Measurements from ENCODE around the gene TBC1D20.
"Not testable (repeated sequence)": the region's sequence is repeated elsewhere in the genome, so short reads cannot be mapped to it uniquely, and the experiment has no call there.

The TBC1D20 gene

DNA sequence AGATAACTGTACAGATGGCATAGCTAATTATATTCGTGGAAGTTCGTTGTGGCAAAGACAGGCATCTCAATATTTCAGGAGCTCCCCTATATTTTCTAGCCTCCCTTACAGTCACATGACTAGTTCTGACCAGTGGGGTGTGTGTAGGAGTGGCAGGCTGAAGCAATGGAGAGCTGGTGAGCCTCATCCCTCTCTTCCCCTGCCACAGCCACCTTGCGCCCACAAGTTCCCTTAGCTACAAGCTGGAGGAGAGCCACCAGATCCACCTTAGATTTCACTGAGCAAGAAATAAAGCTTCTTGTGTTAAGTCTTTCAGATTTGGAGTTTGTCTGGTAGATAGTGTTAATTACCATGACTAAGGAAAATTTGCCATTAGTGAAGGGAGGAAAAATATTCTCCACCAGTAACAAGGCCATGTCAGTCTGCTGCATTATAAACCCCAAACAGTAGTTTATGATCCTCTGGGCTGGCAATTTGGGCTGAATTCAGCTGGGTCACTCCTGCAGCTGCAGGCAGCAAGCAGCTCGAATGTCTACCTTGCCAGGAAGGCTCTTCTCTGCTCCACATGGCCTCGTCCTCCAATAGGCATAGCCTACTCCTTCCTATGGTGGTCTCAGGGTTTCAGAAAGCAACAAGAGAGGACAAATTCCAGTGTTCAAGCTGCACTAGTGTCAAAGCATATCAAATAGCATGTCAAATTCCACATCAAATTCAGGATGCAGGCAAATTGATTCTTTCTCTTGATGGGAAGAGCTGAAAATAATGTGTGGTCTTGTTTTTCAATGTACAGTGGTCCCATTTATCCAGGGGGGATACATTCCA lies 61.7 kb downstream of the TBC1D20 start:
- H3K27me3 Mint-ChIP-seq (ENCODE audit: low read depth), result no peaks in the 10 kb centered on the region
- no peak overlapping the region for H3K4me3 Mint-ChIP-seq
- H3K4me1 Mint-ChIP-seq (ENCODE audit: low read depth), result peaks cover 28% of the 10 kb centered on the region
- no peak for DNase-seq (ENCODE audit: low spot score)
- H3K9me3 Mint-ChIP-seq, result peaks cover 10% of the 10 kb centered on the region
- no peak overlapping the region for H3K27ac Mint-ChIP-seq
- H3K36me3 Mint-ChIP-seq (ENCODE audit: low read depth), result peaks cover 16% of the 10 kb centered on the region

DNA sequence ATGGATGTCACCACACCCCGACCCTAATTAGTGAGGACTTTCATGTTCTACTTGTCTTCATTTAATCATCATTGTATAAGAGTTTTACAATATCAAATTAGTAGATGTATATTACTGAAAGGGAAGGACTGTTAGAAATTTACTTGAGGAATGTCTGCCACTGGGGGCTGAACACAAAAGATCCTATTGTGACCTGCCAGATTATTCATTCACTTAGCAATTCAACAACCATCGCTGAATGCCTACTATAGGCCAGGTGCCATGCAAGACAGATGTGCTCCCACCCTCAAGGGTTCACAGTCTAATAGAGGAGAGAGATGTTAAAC lies 62.2 kb downstream of the TBC1D20 start:
- H3K27ac Mint-ChIP-seq, result no peak overlapping the region
- H3K9me3 Mint-ChIP-seq, result peaks cover 10% of the 10 kb centered on the region
- no peaks in the 10 kb centered on the region for H3K27me3 Mint-ChIP-seq (ENCODE audit: low read depth)
- no peak overlapping the region for H3K4me3 Mint-ChIP-seq
- peaks cover 20% of the 10 kb centered on the region for H3K36me3 Mint-ChIP-seq (ENCODE audit: low read depth)
- DNase-seq (ENCODE audit: low spot score), result no peak
- peaks cover 25% of the 10 kb centered on the region for H3K4me1 Mint-ChIP-seq (ENCODE audit: low read depth)

DNA sequence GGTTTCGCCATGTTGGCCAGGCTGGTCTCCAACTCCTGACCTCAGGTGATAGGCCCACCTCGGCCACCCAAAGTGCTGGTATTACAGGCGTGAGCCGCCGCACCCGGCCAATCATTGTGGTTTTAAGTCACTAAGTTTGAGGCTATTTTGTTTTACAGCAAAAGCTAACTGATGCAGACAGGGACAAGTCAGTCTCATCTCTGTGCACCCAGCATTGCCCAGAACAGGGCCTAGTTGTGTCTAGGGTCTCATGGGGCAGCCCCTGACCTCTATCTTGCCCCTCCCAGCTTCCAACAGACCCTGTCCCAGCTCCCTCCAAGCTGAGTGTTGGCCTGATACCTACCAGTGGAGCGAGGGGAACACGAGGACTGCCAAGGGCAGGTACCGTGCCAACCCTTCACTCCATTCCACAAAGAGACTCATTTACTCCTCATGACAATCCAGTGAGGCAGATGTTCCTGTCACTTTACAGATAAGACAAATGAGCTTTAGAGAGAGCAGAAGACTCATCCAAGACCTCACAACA lies 63.1 kb downstream of the TBC1D20 start:
- H3K4me1 Mint-ChIP-seq (ENCODE audit: low read depth), result peaks cover 25% of the 10 kb centered on the region
- H3K4me3 Mint-ChIP-seq, result no peak overlapping the region
- no peak overlapping the region for H3K27ac Mint-ChIP-seq
- H3K9me3 Mint-ChIP-seq, result peaks cover 10% of the 10 kb centered on the region
- no peak for DNase-seq (ENCODE audit: low spot score)
- no peaks in the 10 kb centered on the region for H3K27me3 Mint-ChIP-seq (ENCODE audit: low read depth)
- H3K36me3 Mint-ChIP-seq (ENCODE audit: low read depth), result peaks cover 21% of the 10 kb centered on the region

DNA sequence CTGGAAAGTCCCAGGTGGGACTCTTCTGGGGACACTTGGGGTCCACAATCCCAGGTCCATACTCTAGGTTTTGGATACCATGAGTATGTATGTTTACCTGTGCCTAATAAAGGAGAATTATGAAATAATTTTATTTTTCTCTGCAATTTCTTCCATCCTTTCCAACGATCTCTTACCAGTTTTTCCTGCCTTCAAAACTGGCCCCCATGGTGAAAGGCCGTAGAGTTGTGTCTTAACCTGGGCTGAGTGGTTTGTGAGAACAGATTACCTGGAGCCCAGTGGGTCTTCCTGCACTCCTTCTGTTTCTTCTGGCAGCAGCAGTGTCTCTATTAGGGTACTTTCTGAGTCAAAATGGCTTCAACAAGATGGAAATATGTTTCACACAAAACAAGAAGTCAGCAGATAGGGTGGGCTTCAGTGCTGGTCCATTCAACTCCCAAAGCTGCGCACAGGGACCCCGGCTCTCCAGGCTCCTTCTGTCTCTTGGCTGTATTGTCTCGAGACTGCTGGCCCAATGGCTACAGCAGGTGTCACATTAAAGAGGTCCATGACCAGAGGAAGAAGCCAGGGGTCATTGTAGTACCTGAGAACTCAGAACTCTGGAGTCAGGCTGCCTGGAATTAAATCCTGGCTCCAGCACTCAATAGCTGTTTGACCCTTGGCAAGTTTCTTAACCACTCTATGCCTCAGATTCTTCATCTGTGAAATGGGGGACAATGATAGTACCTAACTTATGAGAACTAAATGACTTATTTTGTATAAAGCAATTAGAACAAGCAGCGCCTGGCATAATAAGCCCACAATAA lies 64.7 kb downstream of the TBC1D20 start:
- Mint-ChIP-seq H3K36me3 (ENCODE audit: low read depth) (peaks cover 30% of the 10 kb centered on the region), H3K9me3 (no peaks in the 10 kb centered on the region), H3K27me3 (ENCODE audit: low read depth) (no peaks in the 10 kb centered on the region), H3K27ac (no peak overlapping the region), H3K4me1 (ENCODE audit: low read depth) (peaks cover 18% of the 10 kb centered on the region), H3K4me3 (no peak overlapping the region)
- DNase-seq (ENCODE audit: low spot score), result no peak

DNA sequence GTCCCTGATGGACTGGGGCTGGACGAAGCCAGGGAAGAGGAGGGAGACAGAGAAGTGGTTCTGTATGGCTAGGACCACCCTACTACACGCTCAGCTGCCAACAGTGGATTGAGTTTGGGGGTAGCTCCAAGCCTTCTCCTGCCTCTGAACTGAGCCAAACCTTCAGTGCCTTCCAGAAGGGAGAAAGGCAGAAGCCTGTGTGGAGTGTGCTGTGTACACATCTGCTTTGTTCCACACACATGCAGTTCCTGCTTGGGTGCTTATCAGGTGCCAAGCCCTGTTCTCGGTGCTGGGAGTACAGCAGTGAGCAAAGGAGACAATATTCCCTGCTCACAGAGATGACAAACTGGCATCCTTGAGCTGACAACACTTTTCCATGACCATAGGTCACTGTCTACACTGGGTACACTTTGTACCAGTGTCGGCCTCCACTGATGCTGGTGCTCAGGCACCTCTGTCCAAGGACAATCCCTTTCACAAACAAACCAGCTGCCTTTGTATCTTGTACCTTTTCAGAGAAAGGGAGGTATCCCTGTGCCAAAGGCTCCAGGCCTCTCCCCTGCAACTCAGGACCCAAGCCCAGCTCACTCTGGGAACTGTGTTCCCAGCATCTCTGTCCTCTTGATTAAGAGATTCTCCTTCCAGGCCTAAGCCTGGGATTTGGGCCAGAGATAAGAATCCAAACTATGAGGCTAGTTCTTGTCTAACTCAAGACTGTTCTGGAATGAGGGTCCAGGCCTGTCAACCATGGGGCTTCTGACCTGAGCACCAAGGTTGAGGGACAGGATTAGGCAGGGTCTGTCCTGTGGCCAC lies 65.5 kb downstream of the TBC1D20 start:
- H3K4me3 Mint-ChIP-seq, result no peak overlapping the region
- H3K36me3 Mint-ChIP-seq (ENCODE audit: low read depth), result peaks cover 35% of the 10 kb centered on the region
- H3K4me1 Mint-ChIP-seq (ENCODE audit: low read depth), result peaks cover 13% of the 10 kb centered on the region

DNA sequence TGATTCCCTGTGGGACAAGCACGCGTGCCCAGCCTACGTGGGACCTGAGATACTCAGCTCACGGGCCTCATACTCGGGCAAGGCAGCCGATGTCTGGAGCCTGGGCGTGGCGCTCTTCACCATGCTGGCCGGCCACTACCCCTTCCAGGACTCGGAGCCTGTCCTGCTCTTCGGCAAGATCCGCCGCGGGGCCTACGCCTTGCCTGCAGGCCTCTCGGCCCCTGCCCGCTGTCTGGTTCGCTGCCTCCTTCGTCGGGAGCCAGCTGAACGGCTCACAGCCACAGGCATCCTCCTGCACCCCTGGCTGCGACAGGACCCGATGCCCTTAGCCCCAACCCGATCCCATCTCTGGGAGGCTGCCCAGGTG lies 66.1 kb downstream of the TBC1D20 start:
- Mint-ChIP-seq H3K4me3 (no peak overlapping the region), H3K27ac (no peak overlapping the region), H3K9me3 (no peaks in the 10 kb centered on the region), H3K27me3 (ENCODE audit: low read depth) (no peaks in the 10 kb centered on the region), H3K4me1 (ENCODE audit: low read depth) (peaks cover 10% of the 10 kb centered on the region), H3K36me3 (ENCODE audit: low read depth) (peaks cover 39% of the 10 kb centered on the region)
- no peak for DNase-seq (ENCODE audit: low spot score)

More for the DNA sequence above, 65.5 kb downstream of the TBC1D20 start:
- H3K27ac Mint-ChIP-seq, result no peak overlapping the region
- H3K9me3 Mint-ChIP-seq, result no peaks in the 10 kb centered on the region
- no peak for DNase-seq (ENCODE audit: low spot score)
- no peaks in the 10 kb centered on the region for H3K27me3 Mint-ChIP-seq (ENCODE audit: low read depth)

DNA sequence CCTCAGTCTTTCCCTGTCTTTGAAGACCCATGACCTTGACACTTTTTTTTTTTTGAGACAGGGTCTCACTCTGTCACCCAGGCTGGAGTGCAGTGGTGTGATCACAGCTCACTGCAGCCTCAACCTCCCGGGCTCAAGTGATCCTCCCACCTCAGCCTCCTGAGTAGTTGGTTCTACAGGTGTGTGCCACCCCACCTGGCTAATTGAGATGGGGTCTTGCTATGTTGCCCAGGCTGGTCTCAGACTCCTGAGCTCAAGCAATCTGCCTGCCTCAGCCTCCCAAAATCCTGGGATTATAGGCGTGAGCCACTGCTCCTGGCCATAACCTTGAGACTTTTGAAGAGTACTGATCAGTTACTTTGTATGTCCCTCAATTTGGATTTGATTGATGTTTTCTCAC lies 69.0 kb downstream of the TBC1D20 start:
- H3K27me3 Mint-ChIP-seq (ENCODE audit: low read depth); H3K27ac Mint-ChIP-seq; H3K4me1 Mint-ChIP-seq (ENCODE audit: low read depth); DNase-seq (ENCODE audit: low spot score); H3K9me3 Mint-ChIP-seq; H3K4me3 Mint-ChIP-seq: not testable (repeated sequence)
- peaks cover 53% of the 10 kb centered on the region for H3K36me3 Mint-ChIP-seq (ENCODE audit: low read depth)

DNA sequence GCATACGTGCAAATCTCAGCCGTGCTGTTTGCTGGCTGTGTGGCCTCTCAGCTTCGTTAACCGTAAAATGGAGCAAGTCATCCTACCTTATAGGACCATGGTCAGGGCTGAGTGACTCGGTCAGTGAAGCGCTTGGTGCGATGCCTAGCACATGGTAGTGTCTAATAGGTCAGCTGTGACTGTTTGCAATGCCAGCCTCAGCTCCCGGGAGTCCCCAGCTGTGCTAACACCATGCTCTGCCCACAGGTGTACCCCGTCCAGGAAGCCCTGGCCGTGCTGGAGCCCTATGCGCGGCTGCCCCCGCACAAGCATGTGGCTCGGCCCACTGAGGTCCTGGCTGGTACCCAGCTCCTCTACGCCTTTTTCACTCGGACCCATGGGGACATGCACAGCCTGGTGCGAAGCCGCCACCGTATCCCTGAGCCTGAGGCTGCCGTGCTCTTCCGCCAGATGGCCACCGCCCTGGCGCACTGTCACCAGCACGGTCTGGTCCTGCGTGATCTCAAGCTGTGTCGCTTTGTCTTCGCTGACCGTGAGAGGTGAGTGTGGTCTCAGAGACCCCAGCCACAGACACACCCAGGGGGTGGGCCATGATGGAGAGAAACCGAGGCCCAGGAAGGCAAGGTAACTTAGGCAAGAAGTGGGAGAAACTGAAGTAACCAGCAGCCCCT lies 71.2 kb downstream of the TBC1D20 start:
- Mint-ChIP-seq H3K27ac (no peak overlapping the region), H3K27me3 (ENCODE audit: low read depth) (no peaks in the 10 kb centered on the region), H3K4me1 (ENCODE audit: low read depth) (no peaks in the 10 kb centered on the region), H3K36me3 (ENCODE audit: low read depth) (peaks cover 60% of the 10 kb centered on the region), H3K4me3 (no peak overlapping the region), H3K9me3 (no peaks in the 10 kb centered on the region)
- DNase-seq (ENCODE audit: low spot score), result no peak

DNA sequence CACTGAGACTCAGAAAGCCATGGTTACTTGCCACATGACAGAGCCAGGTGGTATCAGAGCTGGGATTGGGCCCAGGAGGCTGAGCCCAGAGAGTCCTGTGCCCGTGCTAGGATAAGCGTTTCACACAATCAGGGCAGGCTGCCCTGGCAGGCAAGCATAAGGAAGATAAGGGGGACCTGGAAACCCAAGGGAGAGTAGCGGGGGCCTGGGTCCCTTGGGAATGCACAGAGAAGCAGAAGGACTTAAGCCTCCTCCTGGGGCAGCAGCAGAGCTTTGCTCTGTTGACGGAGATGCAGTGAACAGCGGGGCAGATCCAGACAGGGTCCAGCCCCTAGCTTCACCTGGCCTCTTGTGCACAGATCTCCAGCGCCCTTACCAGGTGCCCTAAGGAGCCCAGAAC lies 73.1 kb downstream of the TBC1D20 start:
- DNase-seq (ENCODE audit: low spot score), result no peak
- no peak overlapping the region for H3K4me3 Mint-ChIP-seq
- H3K9me3 Mint-ChIP-seq, result no peaks in the 10 kb centered on the region
- H3K27ac Mint-ChIP-seq, result no peak overlapping the region
- peaks cover 61% of the 10 kb centered on the region for H3K36me3 Mint-ChIP-seq (ENCODE audit: low read depth)
- H3K4me1 Mint-ChIP-seq (ENCODE audit: low read depth), result peaks cover 7% of the 10 kb centered on the region
- no peaks in the 10 kb centered on the region for H3K27me3 Mint-ChIP-seq (ENCODE audit: low read depth)

DNA sequence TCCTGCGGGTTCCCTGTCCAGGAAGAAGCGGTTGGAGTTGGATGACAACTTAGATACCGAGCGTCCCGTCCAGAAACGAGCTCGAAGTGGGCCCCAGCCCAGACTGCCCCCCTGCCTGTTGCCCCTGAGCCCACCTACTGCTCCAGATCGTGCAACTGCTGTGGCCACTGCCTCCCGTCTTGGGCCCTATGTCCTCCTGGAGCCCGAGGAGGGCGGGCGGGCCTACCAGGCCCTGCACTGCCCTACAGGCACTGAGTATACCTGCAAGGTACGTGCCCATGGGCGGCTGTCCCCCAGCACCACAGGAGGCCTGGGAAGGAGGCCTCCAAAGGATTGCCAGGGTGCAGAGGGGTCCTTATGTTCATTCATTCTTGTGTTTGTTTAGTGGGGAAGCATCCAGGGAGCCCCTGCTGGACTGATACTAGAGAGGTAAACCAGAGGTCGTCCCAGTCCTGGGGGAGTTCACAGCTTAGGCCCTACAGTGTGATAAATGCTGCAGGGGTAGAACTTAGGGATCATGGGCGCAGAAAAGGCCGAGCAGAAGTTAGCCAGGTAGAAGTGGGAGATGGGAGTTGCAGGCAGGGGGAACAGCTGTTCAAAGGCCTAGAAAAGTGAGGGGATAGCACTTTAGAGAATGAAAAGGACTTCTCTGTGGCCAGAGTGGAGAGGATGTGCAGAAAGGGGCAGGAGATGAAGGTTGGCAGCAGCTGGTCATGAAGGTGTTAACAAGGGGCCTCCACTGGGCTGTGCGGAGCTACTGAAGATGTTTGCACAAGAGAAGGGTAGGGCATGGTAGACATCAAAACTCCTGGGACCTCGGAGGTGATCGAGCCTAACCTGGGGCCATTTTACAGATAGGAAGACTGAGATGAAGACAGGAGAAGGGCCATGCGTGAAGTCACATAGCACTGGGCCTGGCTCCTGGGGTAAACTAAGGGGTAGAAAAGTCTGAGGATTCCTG lies 74.0 kb downstream of the TBC1D20 start:
- Mint-ChIP-seq H3K27me3 (ENCODE audit: low read depth) (no peaks in the 10 kb centered on the region), H3K9me3 (no peaks in the 10 kb centered on the region), H3K27ac (no peak overlapping the region), H3K36me3 (ENCODE audit: low read depth) (peaks cover 60% of the 10 kb centered on the region), H3K4me1 (ENCODE audit: low read depth) (peaks cover 15% of the 10 kb centered on the region), H3K4me3 (no peak overlapping the region)
- no peak for DNase-seq (ENCODE audit: low spot score)

DNA sequence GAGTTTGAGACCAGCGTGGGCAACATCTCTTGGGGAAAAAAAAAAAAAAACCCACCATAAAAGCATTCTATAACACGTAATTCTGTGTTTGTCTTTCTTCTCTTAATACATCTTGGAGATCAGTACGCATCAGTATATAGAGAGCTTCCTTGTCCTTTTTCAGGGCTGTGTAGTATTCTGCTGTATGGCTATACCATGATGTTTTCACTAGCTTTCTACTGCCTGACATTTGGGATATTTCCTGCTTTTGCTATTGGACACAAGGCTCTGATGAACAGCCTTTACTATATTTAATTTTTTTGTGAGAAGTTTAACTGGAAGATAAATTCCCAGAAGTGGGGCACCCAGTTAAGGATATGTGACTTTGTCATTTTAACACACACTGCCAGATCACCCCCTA lies 74.8 kb downstream of the TBC1D20 start:
- DNase-seq (ENCODE audit: low spot score), result no peak
- Mint-ChIP-seq H3K27me3 (ENCODE audit: low read depth) (no peaks in the 10 kb centered on the region), H3K4me3 (no peak overlapping the region), H3K27ac (no peak overlapping the region), H3K36me3 (ENCODE audit: low read depth) (peaks cover 54% of the 10 kb centered on the region), H3K4me1 (ENCODE audit: low read depth) (peaks cover 19% of the 10 kb centered on the region), H3K9me3 (no peaks in the 10 kb centered on the region)

DNA sequence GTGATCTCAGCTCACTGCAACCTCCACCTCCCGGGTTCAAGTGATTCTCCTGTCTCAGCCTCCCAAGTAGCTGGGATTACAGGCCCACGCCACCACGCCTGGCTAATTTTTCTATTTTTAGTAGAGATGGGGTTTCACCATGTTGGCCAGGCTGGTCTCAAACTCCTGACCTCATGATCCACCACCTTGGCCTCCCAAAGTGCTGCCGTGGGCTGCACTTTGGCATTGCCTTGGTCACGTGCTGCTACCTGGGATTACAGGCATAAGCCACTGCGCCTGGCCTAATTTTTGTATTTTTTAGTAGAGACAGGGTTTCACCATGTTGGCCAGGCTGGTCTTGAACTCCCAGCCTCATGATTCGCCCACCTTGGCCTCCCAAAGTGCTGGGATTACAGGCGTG lies 75.7 kb downstream of the TBC1D20 start:
- Mint-ChIP-seq H3K4me1 (ENCODE audit: low read depth) (peaks cover 23% of the 10 kb centered on the region), H3K36me3 (ENCODE audit: low read depth) (peaks cover 50% of the 10 kb centered on the region)
- H3K27me3 Mint-ChIP-seq (ENCODE audit: low read depth); H3K4me3 Mint-ChIP-seq; H3K9me3 Mint-ChIP-seq; H3K27ac Mint-ChIP-seq; DNase-seq (ENCODE audit: low spot score): not testable (repeated sequence)

Data from T-helper 2 cell treated with Interferon-gamma antibody and Interleukin-4, amounts not matched to agents 5 μg/mL and 100 μg/mL, for 36 hours (primary cell).